HepG2 (cell line): ENCODE results near the gene ADAMTS2. TPM values are rescaled to one million over a fixed set of nuclear protein-coding genes. Genes with fewer than 3 reads are reported as not detected.

Source experiments
- ATAC-seq: fragments of 200-7000 bp; cut with Tn5 transposase; 3 replicates; pipeline ENCODE4 v1.9.1; 2020; ENCODE audit warnings: mild to moderate bottlenecking, moderate library complexity
- BruUV-seq: library from RNA; stranded (reverse); fragments of 400-500 nt; replicated peaks from 2 replicates; lab custom pipeline; 2021; lab: Mats Ljungman, UMichigan
- CTCF ChIA-PET: fragments of 300-600 bp; formaldehyde crosslinking; extraction: SDS; loops from one replicate; lab custom pipeline; 2021; ENCODE audit warnings: low total read pairs, inconsistent platforms, low intra/inter-chr PET ratio; lab: Yijun Ruan, JAX
- POLR2A ChIA-PET: fragments of 350-600 bp; sonication (Branson Sonifier 250); formaldehyde crosslinking; loops from one replicate; lab custom pipeline; 2020; ENCODE audit warnings: antibody characterized with exemption, inconsistent platforms; lab: Yijun Ruan, JAX
- DNase-seq: peaks from one replicate; pipeline ENCODE4 v3.0.0-alpha.2; 2015; ENCODE audit warnings: low spot score
- FAIRE-seq: peaks from 3 replicates; lab custom pipeline; 2011; peaks lifted over from hg19 to GRCh38; lab: Jason Lieb, UNC
- H2AFZ ChIP-seq: one replicate; pipeline ENCODE4 v1.6.1; 2011; ENCODE audit warnings: low read length, inconsistent platforms
- H3K27ac ChIP-seq: fragments of 300-600 bp; 3 replicates; pipeline ENCODE4 v1.8.0; 2011; ENCODE audit warnings: mixed run types, mild to moderate bottlenecking, mixed read lengths, low read length, inconsistent platforms; ENCODE audit not compliant: insufficient read depth; ENCODE audit errors: extremely low read length
- H3K27me3 ChIP-seq, 2 experiments: fragments of 200-600 bp in 1 of 2; 2 replicates in 1 of 2; 3 replicates in 1 of 2; pipeline versions ENCODE4 v1.6.0 to v1.8.0; 2011; ENCODE audit warnings: low read length in 2 of 2, mild to moderate bottlenecking in 2 of 2, moderate library complexity in 2 of 2, inconsistent platforms in 1 of 2; ENCODE audit not compliant: insufficient read depth in 2 of 2, control insufficient read depth in 1 of 2
- H3K36me3 ChIP-seq, 2 experiments: fragments of 200-600 bp in 1 of 2; replicated peaks in 1 of 2; 2 replicates in 1 of 2; 3 replicates in 1 of 2; pipeline versions ENCODE4 v1.5.1 to v1.8.0; 2011; ENCODE audit warnings: low read length in 2 of 2, inconsistent platforms in 1 of 2; ENCODE audit not compliant: insufficient read depth in 2 of 2, control insufficient read depth in 1 of 2
- H3K4me1 ChIP-seq: 2 replicates; pipeline ENCODE4 v1.5.1; 2012; ENCODE audit warnings: low read length, inconsistent platforms; ENCODE audit not compliant: insufficient read depth
- H3K4me2 ChIP-seq: 2 replicates; pipeline ENCODE4 v1.6.0; 2011; ENCODE audit warnings: low read depth, low read length, inconsistent platforms
- H3K4me3 ChIP-seq, 3 experiments: fragments of 200-600 bp in 1 of 3; sonication (generic), shearing (Covaris generic) in 1 of 3; replicated peaks in 1 of 3; 2 replicates each; pipeline ENCODE4 v1.5.1; 2011 to 2016; ENCODE audit warnings: low read length in 3 of 3, inconsistent platforms in 2 of 3, low read depth in 2 of 3, mild to moderate bottlenecking in 2 of 3, control low read depth in 1 of 3, mixed read lengths in 1 of 3; ENCODE audit not compliant: insufficient read depth in 1 of 3
- H3K79me2 ChIP-seq: one replicate; pipeline ENCODE4 v1.6.1; 2011; ENCODE audit warnings: low read length, inconsistent platforms; ENCODE audit not compliant: insufficient read depth
- H3K9ac ChIP-seq: 2 replicates; pipeline ENCODE4 v1.6.0; 2011; ENCODE audit warnings: mild to moderate bottlenecking, low read depth, low read length, inconsistent platforms; ENCODE audit not compliant: insufficient read depth
- H3K9me3 ChIP-seq: 2 replicates; pipeline ENCODE4 v1.5.1; 2012; ENCODE audit warnings: mild to moderate bottlenecking, low read length
- H4K20me1 ChIP-seq: 2 replicates; pipeline ENCODE4 v1.6.0; 2011; ENCODE audit warnings: inconsistent platforms, mild to moderate bottlenecking, low read length, moderate library complexity; ENCODE audit not compliant: insufficient read depth
- CAMTA2 ChIP-seq: sonication (generic); formaldehyde crosslinking; IDR thresholded peaks from 2 replicates; pipeline ENCODE4 v1.4.0; 2020; ENCODE audit warnings: mild to moderate bottlenecking, missing genetic modification reagents, borderline replicate concordance
- CTCF ChIP-seq: sonication (generic); formaldehyde crosslinking; IDR thresholded peaks from 2 replicates; pipeline ENCODE4 v1.5.0; 2020; ENCODE audit warnings: mild to moderate bottlenecking, missing genetic modification reagents, moderate library complexity
- FOXO1 ChIP-seq: sonication (generic); formaldehyde crosslinking; IDR thresholded peaks from 2 replicates; pipeline ENCODE4 v1.4.0; 2020; ENCODE audit warnings: missing genetic modification reagents
- SMAD9 ChIP-seq: sonication (generic); formaldehyde crosslinking; IDR thresholded peaks from 2 replicates; pipeline ENCODE4 v1.5.1; 2020; ENCODE audit warnings: mild to moderate bottlenecking, missing genetic modification reagents
- SRSF1 ChIP-seq: fragments of 200-400 bp; formaldehyde crosslinking; optimal IDR thresholded peaks from 2 replicates; pipeline ENCODE3; 2017; ENCODE audit warnings: mild to moderate bottlenecking, low read depth, low read length, moderate library complexity
- ZFP62 ChIP-seq: sonication (generic); formaldehyde crosslinking; IDR thresholded peaks from 2 replicates; pipeline ENCODE4 v1.4.0; 2020; ENCODE audit warnings: missing genetic modification reagents
- ZNF230 ChIP-seq: sonication (generic); formaldehyde crosslinking; IDR thresholded peaks from 2 replicates; pipeline ENCODE4 v1.4.0; 2020; ENCODE audit warnings: mild to moderate bottlenecking, missing genetic modification reagents
- WGBS: methylation state at CpG from one replicate; pipeline ENCODE4 v1.1.6; 2017; ENCODE audit warnings: low lambda C conversion rate; 5-methylcytosine and 5-hydroxymethylcytosine counted together
- in situ Hi-C: cut with HindIII; loops from 2 replicates; pipeline ENCODE4 v1.10.0; 2017; ENCODE audit warnings: low pct_unique_long_range_greater_than_20kb; ENCODE audit not compliant: extremely low pct_ligation_motif_present
- intact Hi-C: fragments of 100-400 bp; cut with micrococcal nuclease; formaldehyde crosslinking; loops from one replicate; pipeline ENCODE4 v1.10.0; 2022; ENCODE audit not compliant: unreplicated experiment
- polyA plus RNA-seq, 8 experiments: library from polyadenylated mRNA; depleted of rRNA in 3 of 8; stranded (reverse) in 7 of 8; unstranded in 1 of 8; fragments of >200 nt; fragmentation: Illumina TruSeq in 4 of 8; extraction: Trizol in 4 of 8; gene quantifications; 2 replicates each; pipeline versions ENCODE4 v1.2.1 to v1.2.3, GENCODE V29; 2011 to 2016; ENCODE audit warnings: low read depth in 4 of 8, missing spikeins in 1 of 8, mixed read lengths in 1 of 8; ENCODE audit not compliant: insufficient read depth in 1 of 8
- total RNA-seq, 5 experiments: library from RNA; depleted of rRNA; stranded (reverse); fragments of >200 nt; fragmentation: Illumina TruSeq; extraction: Trizol; gene quantifications; 2 replicates each; pipeline ENCODE4 v1.2.3, GENCODE V29; 2016; ENCODE audit warnings: low read depth in 1 of 5

The ADAMTS2 gene
- total and polyA plus RNA-seq, 2 of the 13 experiments (the other 11 are each of a cell fraction or from before 2014, with no cell fraction given), result 0.24 to 3.5 TPM

- ATAC-seq (peak; percentile 57), FAIRE-seq (no peak), DNase-seq (no peak)
- intact Hi-C loops, result loop anchor here (5.0 kb wide), 1 partner anchor 215 kb away; no protein-coding TSS in a partner anchor
- Histone ChIP-seq H3K27me3 (no peaks in the 10 kb centered on the region; a peak in 1 of 5 replicates), H4K20me1 (no peaks in the 10 kb centered on the region), H3K4me1 (peaks cover 22% of the 10 kb centered on the region), H3K4me3 (no peak overlapping the region), H3K4me2 (no peak overlapping the region), H3K9me3 (no peaks in the 10 kb centered on the region), H3K79me2 (no peaks in the 10 kb centered on the region), H3K27ac (no peak overlapping the region), H3K9ac (no peak overlapping the region), H3K36me3 (no peaks in the 10 kb centered on the region), H2AFZ (no peak overlapping the region)
- TF ChIP-seq SRSF1 (peak; percentile 68), FOXO1 (no peak), SMAD9 (CRISPR knock-in tag) (no peak), CTCF (peak; percentile 43), CAMTA2 (CRISPR knock-in tag) (no peak), ZNF230 (CRISPR knock-in tag) (no peak), ZFP62 (CRISPR knock-in tag) (no peak)
- POLR2A ChIA-PET, result no interaction called here
- in situ Hi-C loops, result no loop called here
- BruUV-seq, result no TSS peak
- CTCF ChIA-PET, result no interaction called here
- WGBS, result 94% methylated on average over 3 of the region's 17 CpGs
Observed at GRCh38 chr5:179276838-179277395, 68.3 kb downstream of the ADAMTS2 start.
